Heart left ventricle (tissue), 13 donors: ENCODE measurements around the gene CYP11A1.

Experiments used
- POLR2A ChIP-seq, 2 donors: fragments of 450-650 bp; IDR thresholded peaks; one replicate each; pipeline ENCODE4 v1.6.1; 2017; ENCODE audit warnings: antibody characterized with exemption in 2 of 2, mild to moderate bottlenecking in 2 of 2, moderate library complexity in 2 of 2
- TF ChIP-seq, protein P1 (sequence below), 12 donors: fragments of 200-600 bp; sonication (generic) in 4 of 12; IDR thresholded peaks; one replicate each; pipeline versions ENCODE4 v1.5.0 to v1.8.0; 2018 to 2022; ENCODE audit warnings: antibody characterized with exemption in 12 of 12, mild to moderate bottlenecking in 5 of 12
- donor health status: ischemic (EF 13 %, LVEDD 7.1; RV severe dilation, severe dysfunction).
- donor health status: DM: no; HTN: yes; CAD: no.
- donor health status: DM: no; HTN: no; CAD: no.
- donor health status: ischemic (EF 25% LVEDD 6.9; RV normal size, moderate dysfunction).
- donor health status: ischemic (EF 25% LVEDD 5.7; RV mildly dilated, moderate dysfunction).
- donor health status: ischemic (EF 35%, LVEDD 5.7; RV mildly dilated, moderate dysfunction).
- donor health status: nonischemic (EF 11% LVEDD 7.7; RV severe dilation, severe dysfunction).
- donor health status: DM: yes; HTN: yes; CAD: no.
- donor health status: PGD.
- donor health status: ischemic (EF 29% LVEDD 5.4; RV normal size, mild dysfunction).
- donor health status: nonischemic (EF 23%, LVEDD 6.1; RV moderate dilation, normal function).

GRCh38 chr15:74339371-74339770 lies 28.1 kb downstream of the CYP11A1 start:
- TF ChIP-seq, protein P1, sequence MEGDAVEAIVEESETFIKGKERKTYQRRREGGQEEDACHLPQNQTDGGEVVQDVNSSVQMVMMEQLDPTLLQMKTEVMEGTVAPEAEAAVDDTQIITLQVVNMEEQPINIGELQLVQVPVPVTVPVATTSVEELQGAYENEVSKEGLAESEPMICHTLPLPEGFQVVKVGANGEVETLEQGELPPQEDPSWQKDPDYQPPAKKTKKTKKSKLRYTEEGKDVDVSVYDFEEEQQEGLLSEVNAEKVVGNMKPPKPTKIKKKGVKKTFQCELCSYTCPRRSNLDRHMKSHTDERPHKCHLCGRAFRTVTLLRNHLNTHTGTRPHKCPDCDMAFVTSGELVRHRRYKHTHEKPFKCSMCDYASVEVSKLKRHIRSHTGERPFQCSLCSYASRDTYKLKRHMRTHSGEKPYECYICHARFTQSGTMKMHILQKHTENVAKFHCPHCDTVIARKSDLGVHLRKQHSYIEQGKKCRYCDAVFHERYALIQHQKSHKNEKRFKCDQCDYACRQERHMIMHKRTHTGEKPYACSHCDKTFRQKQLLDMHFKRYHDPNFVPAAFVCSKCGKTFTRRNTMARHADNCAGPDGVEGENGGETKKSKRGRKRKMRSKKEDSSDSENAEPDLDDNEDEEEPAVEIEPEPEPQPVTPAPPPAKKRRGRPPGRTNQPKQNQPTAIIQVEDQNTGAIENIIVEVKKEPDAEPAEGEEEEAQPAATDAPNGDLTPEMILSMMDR (IDR thresholded peaks at IDR 0.05): no peak
- TF ChIP-seq POLR2A (IDR thresholded peaks at IDR 0.05): no peak
